WTC11 (cell line): ENCODE data around the gene ZNF684. TPM values are rescaled to one million over a fixed set of nuclear protein-coding genes. Genes with fewer than 3 reads are reported as not detected.
"Not testable (repeated sequence)": the region's sequence is repeated elsewhere in the genome, so short reads cannot be mapped to it uniquely, and the experiment has no call there.

Experiments used
- ATAC-seq: fragments of 200-7000 bp; cut with Tn5 transposase; 2 replicates; pipeline ENCODE4 v1.10.0; 2021; ENCODE audit warnings: mild to moderate bottlenecking, moderate library complexity
- CTCF ChIA-PET: fragments of 300-600 bp; sonication (Branson Sonifier 250); formaldehyde crosslinking; loops from one replicate; lab custom pipeline; 2021; ENCODE audit warnings: antibody characterized with exemption; lab: Charles Lee
- POLR2A ChIA-PET: fragments of 350-600 bp; sonication (Branson Sonifier 250); formaldehyde crosslinking; loops from one replicate; lab custom pipeline; 2021; ENCODE audit warnings: antibody characterized with exemption; lab: Charles Lee
- DNase-seq: peaks from one replicate; pipeline ENCODE4 v3.0.0; 2021; ENCODE audit warnings: low spot score
- H3K27ac Mint-ChIP-seq: 2 replicates; pipeline ENCODE4 v1.8.0; 2021; ENCODE audit warnings: mixed read lengths
- H3K27me3 Mint-ChIP-seq: 2 replicates; pipeline ENCODE4 v1.8.0; 2021; ENCODE audit warnings: low read depth, mild to moderate bottlenecking, moderate library complexity, mixed read lengths
- H3K36me3 Mint-ChIP-seq: 2 replicates; pipeline ENCODE4 v1.8.0; 2021; ENCODE audit warnings: mixed read lengths
- H3K4me1 Mint-ChIP-seq: 2 replicates; pipeline ENCODE4 v1.8.0; 2022; ENCODE audit warnings: mixed read lengths
- H3K4me3 Mint-ChIP-seq: 2 replicates; pipeline ENCODE4 v1.8.0; 2021; ENCODE audit warnings: mild to moderate bottlenecking, moderate library complexity, mixed read lengths
- H3K9me3 Mint-ChIP-seq: 2 replicates; pipeline ENCODE4 v1.8.0; 2021; ENCODE audit warnings: mixed read lengths
- ATF2 ChIP-seq: sonication (generic); formaldehyde crosslinking; IDR thresholded peaks from 2 replicates; pipeline ENCODE4 v1.8.1; 2022; ENCODE audit warnings: low read depth, missing genetic modification reagents, borderline replicate concordance
- ATF6 ChIP-seq: sonication (generic); formaldehyde crosslinking; IDR thresholded peaks from 2 replicates; pipeline ENCODE4 v1.8.1; 2023; ENCODE audit warnings: mild to moderate bottlenecking, missing genetic modification reagents
- CBFB ChIP-seq: sonication (generic); formaldehyde crosslinking; IDR thresholded peaks from 2 replicates; pipeline ENCODE4 v1.8.1; 2022; ENCODE audit warnings: mild to moderate bottlenecking, low read depth, missing genetic modification reagents
- CDX4 ChIP-seq: fragments of 250-450 bp; sonication (Bioruptor Pico); IDR thresholded peaks from 2 replicates; pipeline ENCODE4 v1.9.0; 2021; ENCODE audit warnings: moderate library complexity, mild to moderate bottlenecking, inconsistent platforms, borderline replicate concordance
- CREB1 ChIP-seq: sonication (generic); formaldehyde crosslinking; IDR thresholded peaks from 2 replicates; pipeline ENCODE4 v1.8.0; 2023; ENCODE audit warnings: mild to moderate bottlenecking, missing genetic modification reagents
- ERG ChIP-seq: fragments of 250-450 bp; sonication (Bioruptor Pico); IDR thresholded peaks from 2 replicates; pipeline ENCODE4 v1.8.0; 2021; ENCODE audit warnings: mild to moderate bottlenecking
- FOXK1 ChIP-seq: sonication (generic); formaldehyde crosslinking; IDR thresholded peaks from 2 replicates; pipeline ENCODE4 v1.8.0; 2022; ENCODE audit warnings: mild to moderate bottlenecking, moderate library complexity, missing genetic modification reagents
- GRHL2 ChIP-seq: fragments of 250-450 bp; sonication (Bioruptor Pico); IDR thresholded peaks from 2 replicates; pipeline ENCODE4 v1.8.0; 2022; ENCODE audit warnings: mild to moderate bottlenecking, moderate library complexity; ENCODE audit not compliant: insufficient replicate concordance, severe bottlenecking
- HMGA2 ChIP-seq: fragments of 250-450 bp; sonication (Bioruptor Pico); IDR thresholded peaks from 2 replicates; pipeline ENCODE4 v1.4.0; 2021; ENCODE audit warnings: mild to moderate bottlenecking, moderate library complexity
- NFE2L1 ChIP-seq: sonication (generic); formaldehyde crosslinking; IDR thresholded peaks from 2 replicates; pipeline ENCODE4 v1.8.1; 2023; ENCODE audit warnings: missing genetic modification reagents
- NR3C1 ChIP-seq: sonication (generic); formaldehyde crosslinking; conservative IDR thresholded peaks from 2 replicates; pipeline ENCODE4 v1.8.1; 2023; ENCODE audit warnings: low read depth, mild to moderate bottlenecking, missing genetic modification reagents
- PRRX2 ChIP-seq: fragments of 250-450 bp; sonication (Bioruptor Pico); IDR thresholded peaks from 2 replicates; pipeline ENCODE4 v1.8.0; 2021; ENCODE audit warnings: mild to moderate bottlenecking
- ZNF138 ChIP-seq: sonication (generic); formaldehyde crosslinking; conservative IDR thresholded peaks from 2 replicates; pipeline ENCODE4 v1.8.1; 2022; ENCODE audit warnings: mild to moderate bottlenecking, moderate library complexity, missing genetic modification reagents
- ZNF396 ChIP-seq: fragments of 250-450 bp; sonication (Bioruptor Pico); IDR thresholded peaks from 2 replicates; pipeline ENCODE4 v1.8.0; 2021; ENCODE audit warnings: mild to moderate bottlenecking, moderate library complexity, borderline replicate concordance
- ZSCAN18 ChIP-seq: fragments of 250-450 bp; sonication (Bioruptor Pico); IDR thresholded peaks from 2 replicates; pipeline ENCODE4 v2.1.2; 2022; ENCODE audit warnings: mild to moderate bottlenecking, moderate library complexity
- total RNA-seq: library from RNA; stranded (reverse); gene quantifications from 3 replicates; pipeline ENCODE4 v1.2.3, GENCODE V29; 2021
- TF ChIP-seq, protein P1 (sequence below): sonication (generic); formaldehyde crosslinking; IDR thresholded peaks from 2 replicates; pipeline ENCODE4 v1.8.1; 2023; ENCODE audit warnings: mild to moderate bottlenecking, missing genetic modification reagents, moderate library complexity

ZNF684 gene
- total RNA-seq, 1 experiment from 2014 or later: 9.8 TPM

- TF ChIP-seq ERG (CRISPR knock-in tag) (no peak), CDX4 (CRISPR knock-in tag) (no peak)
These were observed at the start of gene ZNF684 (continued) for GRCh38 chr1:40531381-40532061.

GRCh38 chr1:40495315-40495903 is 36.0 kb upstream of the ZNF684 start:
- CTCF ChIA-PET: interaction anchor here (0.6 kb wide), 1 partner anchor 874 kb away, joined by 3 read pairs; no protein-coding TSS in a partner anchor
- no peaks in the 10 kb centered on the region for H3K27me3 Mint-ChIP-seq
- peaks cover 66% of the 10 kb centered on the region for H3K36me3 Mint-ChIP-seq
- H3K4me1 Mint-ChIP-seq: no peaks in the 10 kb centered on the region
- no peak for TF ChIP-seq ZSCAN18 (CRISPR knock-in tag)
- TF ChIP-seq CREB1 (CRISPR knock-in tag): no peak
- TF ChIP-seq ZNF396 (CRISPR knock-in tag): no peak
- TF ChIP-seq NR3C1 (CRISPR knock-in tag): no peak
- no peak for TF ChIP-seq NFE2L1 (CRISPR knock-in tag)
- TF ChIP-seq, protein P1, sequence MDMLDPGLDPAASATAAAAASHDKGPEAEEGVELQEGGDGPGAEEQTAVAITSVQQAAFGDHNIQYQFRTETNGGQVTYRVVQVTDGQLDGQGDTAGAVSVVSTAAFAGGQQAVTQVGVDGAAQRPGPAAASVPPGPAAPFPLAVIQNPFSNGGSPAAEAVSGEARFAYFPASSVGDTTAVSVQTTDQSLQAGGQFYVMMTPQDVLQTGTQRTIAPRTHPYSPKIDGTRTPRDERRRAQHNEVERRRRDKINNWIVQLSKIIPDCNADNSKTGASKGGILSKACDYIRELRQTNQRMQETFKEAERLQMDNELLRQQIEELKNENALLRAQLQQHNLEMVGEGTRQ (CRISPR knock-in tag): no peak
- TF ChIP-seq HMGA2 (CRISPR knock-in tag): no peak
- TF ChIP-seq ATF6 (CRISPR knock-in tag): no peak
- TF ChIP-seq ZNF138: no peak
- TF ChIP-seq CBFB: no peak
- TF ChIP-seq ATF2 (CRISPR knock-in tag): no peak
- no peak for TF ChIP-seq GRHL2 (CRISPR knock-in tag)
- TF ChIP-seq FOXK1: no peak
- no peak for TF ChIP-seq PRRX2 (CRISPR knock-in tag)
- TF ChIP-seq, all 79 proteins: peak for 0
- Mint-ChIP-seq H3K9me3 (peaks cover 51% of the 10 kb centered on the region), H3K27ac (no peak overlapping the region), H3K4me3 (no peak overlapping the region)
- DNase-seq (no peak), ATAC-seq (no peak)
- POLR2A ChIA-PET: no interaction called here

DNA sequence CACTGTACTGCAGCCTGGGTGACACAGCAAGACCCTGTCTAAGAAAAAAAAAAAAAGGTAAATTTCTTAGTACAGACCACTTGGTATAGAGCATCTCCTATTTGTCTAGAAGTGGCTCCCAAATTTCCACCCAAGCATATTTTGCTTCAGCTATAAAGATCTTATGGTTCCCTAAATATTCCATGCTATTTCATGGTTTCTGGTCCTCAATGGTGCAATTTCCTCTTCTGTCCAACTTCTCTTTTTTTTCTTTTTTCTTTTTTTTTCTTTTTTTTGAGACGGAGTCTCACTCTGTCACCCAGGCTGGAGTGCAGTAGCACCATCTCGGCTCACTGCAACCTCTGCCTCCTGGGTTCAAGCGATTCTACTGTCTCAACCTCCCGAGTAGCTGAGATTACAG is 28.8 kb upstream of the ZNF684 start:
- H3K36me3 Mint-ChIP-seq: peaks cover 33% of the 10 kb centered on the region
- H3K27ac Mint-ChIP-seq, CTCF ChIA-PET, H3K4me3 Mint-ChIP-seq, H3K4me1 Mint-ChIP-seq, POLR2A ChIA-PET, H3K27me3 Mint-ChIP-seq, ATAC-seq, DNase-seq: not testable (repeated sequence)
- H3K9me3 Mint-ChIP-seq: peaks cover 47% of the 10 kb centered on the region
